ENCODE data around the gene MYH10.
"Not testable (repeated sequence)": the region's sequence is repeated elsewhere in the genome, so short reads cannot be mapped to it uniquely, and the experiment has no call there.

MYH10 gene

GRCh38 chr17:8542599-8543502 lies 87.7 kb downstream of the MYH10 start:
- no peak for DNase-seq

GRCh38 chr17:8539976-8540375 lies 90.5 kb downstream of the MYH10 start:
- not testable (repeated sequence) for DNase-seq

DNA sequence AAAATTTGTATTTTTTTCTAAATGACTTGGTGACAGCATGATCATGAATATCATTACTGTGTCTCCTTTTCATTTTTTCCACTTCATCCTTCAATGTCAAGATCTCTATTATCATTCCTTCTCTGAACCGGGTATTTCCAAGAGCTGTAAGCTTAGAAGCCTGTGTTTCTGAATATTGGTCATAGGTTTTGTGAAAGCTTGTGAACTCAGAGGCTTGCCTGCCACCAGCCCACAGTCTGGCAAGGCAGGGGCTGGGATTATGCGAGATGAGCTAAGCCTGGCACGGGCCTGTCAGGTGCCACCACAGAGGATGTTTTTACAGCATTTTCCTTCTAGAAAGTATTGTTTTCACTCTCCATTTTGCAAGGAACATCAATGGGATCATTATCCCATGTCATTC lies 92.8 kb downstream of the MYH10 start:
- DNase-seq: no peak

DNA sequence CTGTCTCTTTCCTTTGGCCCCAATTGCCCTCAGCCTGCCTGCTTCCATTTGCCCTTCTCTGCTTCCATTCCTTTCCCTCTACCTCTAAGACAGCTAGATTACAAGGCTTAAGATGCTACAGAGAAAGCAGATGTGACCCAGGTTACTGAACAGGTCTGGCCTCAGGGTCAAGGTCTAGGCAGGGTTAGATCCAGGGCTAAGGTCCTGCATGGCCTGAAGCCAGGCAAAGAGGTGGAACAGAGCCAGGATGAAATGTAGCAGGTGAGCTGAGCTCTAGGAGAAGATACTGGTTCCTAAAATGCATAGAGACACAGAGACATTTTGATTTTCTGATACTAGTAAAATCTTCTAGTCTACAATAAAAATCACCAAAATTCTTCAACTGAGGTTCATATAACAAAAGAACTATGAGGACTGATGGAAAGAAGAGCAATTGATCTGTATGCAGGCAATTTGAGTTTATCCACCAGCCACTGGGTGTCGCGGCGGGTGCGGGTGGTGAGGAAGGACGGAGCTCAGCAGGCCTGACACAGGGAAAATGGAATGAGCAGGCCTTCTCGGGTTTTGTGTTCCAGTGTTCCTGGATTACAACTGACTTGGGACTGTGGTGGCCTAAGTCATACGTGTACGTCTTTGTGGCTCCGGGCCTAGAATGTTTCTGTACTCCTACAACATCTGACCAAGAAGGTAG lies 95.9 kb downstream of the MYH10 start:
- DNase-seq: no peak

- no peak for DNase-seq
These were observed 98.5 kb downstream of the MYH10 start for GRCh38 chr17:8532021-8532420.

GRCh38 chr17:8522577-8522976 lies 107.9 kb downstream of the MYH10 start:
- DNase-seq: no peak

- DNase-seq: no peak
These were observed 109.5 kb downstream of the MYH10 start for GRCh38 chr17:8520981-8521380.

- DNase-seq: no peak
These were observed 111.7 kb downstream of the MYH10 start for GRCh38 chr17:8518850-8519249.

- DNase-seq: no peak
These were observed 112.2 kb downstream of the MYH10 start for GRCh38 chr17:8518326-8518725.

DNA sequence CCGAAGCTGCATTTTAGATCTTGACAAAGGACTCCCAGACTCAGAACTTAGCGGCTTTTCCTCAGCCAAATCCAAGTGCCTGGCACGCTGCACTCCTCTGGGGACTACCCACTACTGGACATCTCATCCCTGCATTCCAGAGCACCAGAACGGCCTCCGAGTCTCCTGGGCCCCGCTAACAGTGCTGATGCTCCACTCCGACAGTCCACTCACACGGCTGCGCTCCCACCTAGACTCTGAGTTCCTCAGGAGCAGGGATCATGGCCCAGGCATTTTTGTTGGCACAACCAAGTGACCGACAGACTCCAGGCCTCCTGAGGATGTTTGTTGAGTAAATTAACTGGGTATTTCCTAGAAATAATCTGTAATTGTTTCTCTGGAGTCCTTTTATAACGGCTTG lies 115.7 kb downstream of the MYH10 start:
- DNase-seq: no peak

DNA sequence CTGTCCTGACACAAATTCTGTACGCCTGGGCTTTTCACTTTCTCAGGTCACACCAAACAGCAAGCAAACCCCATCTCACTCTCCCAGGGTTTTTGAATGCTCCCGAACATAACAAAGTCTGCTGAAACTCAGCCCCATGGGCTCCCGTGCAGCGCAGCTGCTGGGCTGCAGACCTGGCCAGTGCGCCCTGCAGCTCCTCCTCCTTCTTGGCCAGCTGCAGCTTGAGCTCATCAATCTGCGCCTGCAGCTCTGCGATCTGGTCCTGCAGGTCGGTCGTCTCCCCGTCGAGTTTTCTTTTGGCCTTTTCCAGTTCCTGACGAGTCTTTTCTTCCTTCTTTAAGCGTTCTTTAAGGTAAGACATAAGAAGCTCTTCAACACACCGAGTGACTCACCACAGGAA lies 124.4 kb downstream of the MYH10 start:
- DNase-seq: no peak

GRCh38 chr17:8504460-8505207 lies 125.9 kb downstream of the MYH10 start:
- no peak for DNase-seq

GRCh38 chr17:8503807-8504206 lies 126.7 kb downstream of the MYH10 start:
- peak in 2 of 3 experiments; percentile 4 to 41 for DNase-seq

GRCh38 chr17:8503368-8503767 lies 127.2 kb downstream of the MYH10 start:
- no peak for DNase-seq

DNA sequence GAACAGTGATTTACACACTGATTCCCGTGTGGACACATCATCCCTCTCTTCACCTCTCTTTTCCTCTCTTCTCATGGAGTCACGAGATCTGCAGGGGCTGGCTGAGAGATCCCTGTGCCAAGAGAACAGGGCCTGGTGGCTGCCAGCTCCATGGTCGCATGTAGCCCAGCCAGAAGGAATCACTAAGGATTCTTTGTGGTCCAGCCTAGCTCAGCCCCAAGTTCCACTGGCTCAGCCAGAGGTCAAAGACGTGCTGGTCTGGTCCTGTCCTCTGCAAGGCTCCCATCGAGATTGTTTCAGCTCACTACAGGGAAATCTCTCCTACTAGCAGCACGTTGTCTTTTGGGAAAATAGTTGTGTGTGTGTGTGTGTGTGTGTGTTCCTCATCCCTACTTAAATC lies 128.4 kb downstream of the MYH10 start:
- no peak for DNase-seq

- no peak for DNase-seq
These were observed 129.9 kb downstream of the MYH10 start for GRCh38 chr17:8500609-8501008.

GRCh38 chr17:8499614-8500013 lies 130.9 kb downstream of the MYH10 start:
- DNase-seq: no peak

DNA sequence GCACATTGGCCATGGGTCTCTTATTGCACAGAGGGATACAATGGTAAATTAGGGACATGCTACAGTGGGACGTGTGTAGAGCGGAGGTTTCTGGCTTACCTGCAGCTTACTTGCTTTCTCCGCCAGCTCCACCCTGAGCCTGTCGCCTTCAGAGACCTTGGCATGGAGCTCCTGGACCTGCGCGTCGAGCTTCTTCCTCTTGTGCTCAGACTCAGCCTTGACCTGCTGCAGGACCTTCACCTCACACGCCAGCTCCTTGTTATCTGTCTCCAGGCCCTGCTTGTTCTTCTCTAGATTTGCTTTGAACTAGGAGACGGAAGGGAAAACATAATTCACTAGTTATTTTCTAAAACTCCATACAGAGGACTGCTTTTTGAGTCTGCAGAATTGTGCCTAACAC lies 131.4 kb downstream of the MYH10 start:
- DNase-seq: no peak

- no peak for DNase-seq
These were observed 134.4 kb downstream of the MYH10 start for GRCh38 chr17:8496081-8496480.

- DNase-seq: no peak
These were observed 135.9 kb downstream of the MYH10 start for GRCh38 chr17:8494506-8495111.

DNA sequence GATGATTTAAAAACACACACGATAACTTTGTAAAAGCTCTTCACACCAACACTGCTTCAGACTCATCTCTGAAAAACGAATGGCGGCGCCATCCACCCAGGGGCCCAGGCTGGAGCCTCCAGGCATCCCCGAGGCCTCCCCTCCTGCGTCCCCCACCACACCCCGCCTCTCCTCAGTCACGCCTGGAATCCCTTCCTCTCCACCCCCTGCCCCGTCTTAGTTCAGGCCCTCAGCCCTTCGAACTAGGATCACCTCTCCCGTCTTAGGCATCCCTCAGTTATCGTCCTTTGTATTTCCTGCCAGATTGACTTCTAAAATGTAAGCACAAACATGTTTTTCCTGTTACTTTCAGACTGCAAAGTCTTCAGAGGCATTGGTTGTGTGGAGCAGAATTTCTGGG lies 136.5 kb downstream of the MYH10 start:
- no peak for DNase-seq

DNA sequence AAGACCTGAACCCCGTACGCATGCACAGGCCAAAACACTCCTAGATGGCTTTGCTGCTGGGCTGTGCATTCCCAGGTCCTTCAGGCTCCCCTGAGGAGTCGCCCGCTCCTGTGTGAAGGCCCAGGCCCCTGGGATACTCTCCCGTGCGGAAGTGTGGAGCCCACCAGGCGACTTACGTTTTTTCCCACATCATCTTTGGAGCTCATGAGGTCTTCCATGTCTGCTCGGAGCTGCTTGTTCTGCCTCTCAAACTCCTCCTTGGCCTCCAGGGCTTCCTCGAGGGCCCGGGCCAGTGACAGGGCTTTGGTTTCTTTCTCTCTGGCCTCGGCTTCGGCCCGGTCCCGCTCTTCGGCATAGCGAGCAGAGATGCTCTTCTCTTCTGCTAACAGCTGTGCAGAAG lies 138.4 kb downstream of the MYH10 start:
- no peak for DNase-seq

Measured in NCI-H1417 (cell line).